ENCODE data around the gene CYB5D1.

DNA sequence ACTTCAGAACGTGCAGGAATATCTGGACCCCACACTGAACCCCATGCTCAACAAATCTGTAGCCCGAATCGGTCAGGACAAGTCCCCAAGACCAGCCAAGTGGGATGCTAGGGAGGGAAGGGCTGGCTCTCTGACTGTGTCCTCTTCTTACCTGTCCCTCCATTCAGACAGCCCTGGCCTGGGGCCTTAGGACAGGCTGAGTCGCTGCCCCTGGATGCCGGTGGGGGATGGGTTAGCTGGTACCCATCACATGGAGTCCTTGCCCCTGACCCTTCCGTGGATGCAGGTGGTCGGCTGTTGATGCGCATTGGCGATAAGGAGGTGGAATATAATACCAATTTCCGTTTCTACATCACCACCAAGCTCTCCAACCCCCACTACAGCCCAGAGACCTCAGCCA lies 39.8 kb upstream of the CYB5D1 start:
- TF ChIP-seq, protein P1, sequence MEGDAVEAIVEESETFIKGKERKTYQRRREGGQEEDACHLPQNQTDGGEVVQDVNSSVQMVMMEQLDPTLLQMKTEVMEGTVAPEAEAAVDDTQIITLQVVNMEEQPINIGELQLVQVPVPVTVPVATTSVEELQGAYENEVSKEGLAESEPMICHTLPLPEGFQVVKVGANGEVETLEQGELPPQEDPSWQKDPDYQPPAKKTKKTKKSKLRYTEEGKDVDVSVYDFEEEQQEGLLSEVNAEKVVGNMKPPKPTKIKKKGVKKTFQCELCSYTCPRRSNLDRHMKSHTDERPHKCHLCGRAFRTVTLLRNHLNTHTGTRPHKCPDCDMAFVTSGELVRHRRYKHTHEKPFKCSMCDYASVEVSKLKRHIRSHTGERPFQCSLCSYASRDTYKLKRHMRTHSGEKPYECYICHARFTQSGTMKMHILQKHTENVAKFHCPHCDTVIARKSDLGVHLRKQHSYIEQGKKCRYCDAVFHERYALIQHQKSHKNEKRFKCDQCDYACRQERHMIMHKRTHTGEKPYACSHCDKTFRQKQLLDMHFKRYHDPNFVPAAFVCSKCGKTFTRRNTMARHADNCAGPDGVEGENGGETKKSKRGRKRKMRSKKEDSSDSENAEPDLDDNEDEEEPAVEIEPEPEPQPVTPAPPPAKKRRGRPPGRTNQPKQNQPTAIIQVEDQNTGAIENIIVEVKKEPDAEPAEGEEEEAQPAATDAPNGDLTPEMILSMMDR (IDR thresholded peaks at IDR 0.05) = no peak
- TF ChIP-seq POLR2A (IDR thresholded peaks at IDR 0.05) = no peak
